ENCODE results near the gene TMEM50B.

- TF ChIP-seq CTCF (IDR thresholded peaks at IDR 0.05) (no peak), POLR2A (IDR thresholded peaks at IDR 0.05) (peak in 1 of 2 donors; percentile 40)
Observed at GRCh38 chr21:33403128-33403785, 76.5 kb downstream of the TMEM50B start, which contains the start of gene IFNGR2.

Data from uterus (tissue), 2 donors.